Neural progenitor cell (in vitro differentiated cells): ENCODE results near the gene COQ10B. TPM values are rescaled to one million over a fixed set of nuclear protein-coding genes. Genes with fewer than 3 reads are reported as not detected.

Experiments
- DNase-seq: peaks from one replicate; pipeline ENCODE4 v3.0.0-alpha.2; 2016; ENCODE audit warnings: low spot score
- H2AFZ ChIP-seq: fragments of 200-600 bp; sonication (generic); replicated peaks from 2 replicates; pipeline ENCODE4 v1.6.1; 2016; ENCODE audit warnings: antibody characterized with exemption
- H3F3A ChIP-seq: fragments of 200-600 bp; sonication (generic); 2 replicates; pipeline ENCODE4 v1.6.1; 2016; ENCODE audit warnings: antibody characterized with exemption, low read depth
- H3K27ac ChIP-seq: fragments of 200-600 bp; sonication (generic); 2 replicates; pipeline ENCODE4 v1.5.1; 2016; ENCODE audit warnings: mild to moderate bottlenecking
- H3K27me3 ChIP-seq: fragments of 200-600 bp; sonication (generic); 2 replicates; pipeline ENCODE4 v1.6.1; 2016; ENCODE audit warnings: mild to moderate bottlenecking, moderate library complexity
- H3K36me3 ChIP-seq: fragments of 200-600 bp; sonication (generic); 2 replicates; pipeline ENCODE4 v1.5.1; 2016
- H3K4me1 ChIP-seq: fragments of 200-600 bp; sonication (generic); 2 replicates; pipeline ENCODE4 v1.6.1; 2016; ENCODE audit warnings: mixed run types
- H3K4me2 ChIP-seq: fragments of 200-600 bp; sonication (generic); 2 replicates; pipeline ENCODE4 v1.6.1; 2016
- H3K4me3 ChIP-seq: fragments of 200-600 bp; sonication (generic); 2 replicates; pipeline ENCODE4 v1.5.1; 2016
- H3K79me2 ChIP-seq: fragments of 200-600 bp; sonication (generic); 2 replicates; pipeline ENCODE4 v1.6.1; 2016; ENCODE audit warnings: low read depth
- H3K9ac ChIP-seq: fragments of 200-600 bp; sonication (generic); 2 replicates; pipeline ENCODE4 v1.6.1; 2016
- H3K9me3 ChIP-seq: fragments of 200-600 bp; sonication (generic); 2 replicates; pipeline ENCODE4 v1.5.1; 2016; ENCODE audit warnings: low read depth
- H4K20me1 ChIP-seq: fragments of 200-600 bp; sonication (generic); 2 replicates; pipeline ENCODE4 v1.6.1; 2016; ENCODE audit warnings: low read depth
- H3K27ac Mint-ChIP-seq: 3 replicates; pipeline ENCODE4 v1.8.0; 2021; ENCODE audit warnings: mixed read lengths
- H3K27me3 Mint-ChIP-seq: 2 replicates; pipeline ENCODE4 v1.8.0; 2022; ENCODE audit warnings: low read depth, mild to moderate bottlenecking, inconsistent platforms, moderate library complexity, mixed read lengths; ENCODE audit not compliant: insufficient read depth
- H3K36me3 Mint-ChIP-seq: 3 replicates; pipeline ENCODE4 v1.8.0; 2021; ENCODE audit warnings: mixed read lengths
- H3K4me1 Mint-ChIP-seq: 3 replicates; pipeline ENCODE4 v1.8.0; 2021; ENCODE audit warnings: mixed read lengths
- H3K4me3 Mint-ChIP-seq: 3 replicates; pipeline ENCODE4 v1.8.0; 2021; ENCODE audit warnings: mild to moderate bottlenecking, moderate library complexity, mixed read lengths
- H3K9me3 Mint-ChIP-seq: 3 replicates; pipeline ENCODE4 v1.8.0; 2020; ENCODE audit warnings: mixed read lengths
- EZH2 ChIP-seq: fragments of 200-600 bp; sonication (generic); IDR thresholded peaks from 2 replicates; pipeline ENCODE4 v1.6.1; 2017; ENCODE audit warnings: antibody characterized with exemption, mild to moderate bottlenecking, moderate library complexity
- EZH2phosphoT487 ChIP-seq: fragments of 200-600 bp; sonication (generic); IDR thresholded peaks from 2 replicates; pipeline ENCODE4 v1.6.1; 2017; ENCODE audit warnings: antibody characterized with exemption
- total RNA-seq: library from RNA; depleted of rRNA; stranded (reverse); fragments of >200 nt; gene quantifications from 2 replicates; pipeline ENCODE4 v1.2.3, GENCODE V29; 2015; ENCODE audit warnings: low replicate concordance
- TF ChIP-seq, protein P1 (sequence below): fragments of 200-600 bp; sonication (generic); IDR thresholded peaks from 2 replicates; pipeline ENCODE4 v1.5.1; 2017; ENCODE audit warnings: antibody characterized with exemption, mild to moderate bottlenecking

COQ10B gene
- total RNA-seq, 1 donor from 2014 or later = 20.1 TPM

DNA sequence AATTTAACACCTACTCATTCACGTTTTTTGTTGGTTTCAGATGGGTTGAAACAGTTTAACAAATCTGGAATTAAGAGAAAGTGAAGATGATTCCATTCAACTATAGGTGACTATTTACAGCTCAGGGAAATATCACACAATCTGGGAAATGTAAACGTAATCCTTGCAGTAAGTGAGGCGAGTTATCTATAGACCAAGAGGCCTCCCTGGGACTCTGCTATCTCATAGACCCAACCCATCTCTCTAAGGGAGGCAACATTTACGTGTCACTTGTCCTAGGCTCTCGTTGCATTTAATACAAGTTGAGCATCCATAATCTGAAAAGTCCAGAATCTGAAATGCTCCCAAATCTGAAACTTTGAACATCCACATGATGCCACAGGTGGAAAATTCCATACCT, 60.6 kb downstream of the COQ10B start:
- no peak for DNase-seq
- peaks cover 30% of the 10 kb centered on the region for H3K79me2 ChIP-seq
- no peaks in the 10 kb centered on the region for H3K27me3 ChIP-seq
- H3K4me1 ChIP-seq = peaks cover 14% of the 10 kb centered on the region
- Mint-ChIP-seq H3K9me3 (no peaks in the 10 kb centered on the region), H3K27ac (no peak overlapping the region), H3K4me1 (peaks cover 20% of the 10 kb centered on the region), H3K36me3 (peaks cover 2% of the 10 kb centered on the region), H3K4me3 (no peak overlapping the region), H3K27me3 (peaks cover 2% of the 10 kb centered on the region)
- peaks cover 6% of the 10 kb centered on the region for H4K20me1 ChIP-seq
- H3K9me3 ChIP-seq = no peaks in the 10 kb centered on the region
- no peak overlapping the region for H2AFZ ChIP-seq
- H3K9ac ChIP-seq = no peak overlapping the region
- no peaks in the 10 kb centered on the region for H3K36me3 ChIP-seq
- no peak overlapping the region for H3K4me2 ChIP-seq
- H3K4me3 ChIP-seq = no peak overlapping the region
- peaks cover 10% of the 10 kb centered on the region for H3F3A ChIP-seq
- H3K27ac ChIP-seq = no peak overlapping the region
- TF ChIP-seq, protein P1, sequence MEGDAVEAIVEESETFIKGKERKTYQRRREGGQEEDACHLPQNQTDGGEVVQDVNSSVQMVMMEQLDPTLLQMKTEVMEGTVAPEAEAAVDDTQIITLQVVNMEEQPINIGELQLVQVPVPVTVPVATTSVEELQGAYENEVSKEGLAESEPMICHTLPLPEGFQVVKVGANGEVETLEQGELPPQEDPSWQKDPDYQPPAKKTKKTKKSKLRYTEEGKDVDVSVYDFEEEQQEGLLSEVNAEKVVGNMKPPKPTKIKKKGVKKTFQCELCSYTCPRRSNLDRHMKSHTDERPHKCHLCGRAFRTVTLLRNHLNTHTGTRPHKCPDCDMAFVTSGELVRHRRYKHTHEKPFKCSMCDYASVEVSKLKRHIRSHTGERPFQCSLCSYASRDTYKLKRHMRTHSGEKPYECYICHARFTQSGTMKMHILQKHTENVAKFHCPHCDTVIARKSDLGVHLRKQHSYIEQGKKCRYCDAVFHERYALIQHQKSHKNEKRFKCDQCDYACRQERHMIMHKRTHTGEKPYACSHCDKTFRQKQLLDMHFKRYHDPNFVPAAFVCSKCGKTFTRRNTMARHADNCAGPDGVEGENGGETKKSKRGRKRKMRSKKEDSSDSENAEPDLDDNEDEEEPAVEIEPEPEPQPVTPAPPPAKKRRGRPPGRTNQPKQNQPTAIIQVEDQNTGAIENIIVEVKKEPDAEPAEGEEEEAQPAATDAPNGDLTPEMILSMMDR = no peak
- TF ChIP-seq EZH2phosphoT487 (no peak), EZH2 (no peak)

DNA sequence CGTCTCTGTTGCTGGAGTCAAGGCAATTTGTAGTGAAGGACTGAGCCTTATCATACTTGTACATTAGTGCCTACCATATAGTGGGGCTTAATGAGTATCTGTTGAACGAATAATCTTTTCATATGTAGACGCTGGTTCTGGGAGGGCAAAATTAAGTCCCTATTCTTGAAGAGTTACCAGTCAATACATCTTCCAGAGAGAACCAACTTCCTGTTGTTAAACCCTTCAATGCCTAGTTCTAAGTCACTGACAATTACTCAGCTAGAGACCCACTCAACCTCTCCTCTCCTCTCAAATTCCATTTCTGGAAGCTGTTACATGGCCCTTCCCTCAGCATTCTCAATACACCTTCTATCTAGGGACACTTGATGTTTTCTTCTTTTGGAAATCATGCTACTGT, 61.4 kb downstream of the COQ10B start:
- H3K4me3 ChIP-seq = peak overlapping the region; percentile 80
- peak overlapping the region; percentile 94 for H2AFZ ChIP-seq
- H3K79me2 ChIP-seq = peaks cover 39% of the 10 kb centered on the region
- H3K9ac ChIP-seq = no peak overlapping the region
- H3K27me3 ChIP-seq = no peaks in the 10 kb centered on the region
- peaks cover 20% of the 10 kb centered on the region for H3K4me1 Mint-ChIP-seq
- H3K36me3 Mint-ChIP-seq = peaks cover 10% of the 10 kb centered on the region
- peak overlapping the region; percentile 97 for H3K4me3 Mint-ChIP-seq
- H3K27ac Mint-ChIP-seq = peak overlapping the region; percentile 1
- TF ChIP-seq, protein P1 = no peak
- TF ChIP-seq EZH2phosphoT487 (no peak), EZH2 (no peak)
- H3K27ac ChIP-seq = no peak overlapping the region
- H3F3A ChIP-seq = peaks cover 10% of the 10 kb centered on the region
- no peaks in the 10 kb centered on the region for H3K36me3 ChIP-seq
- peaks cover 2% of the 10 kb centered on the region for H3K27me3 Mint-ChIP-seq
- no peaks in the 10 kb centered on the region for H3K9me3 Mint-ChIP-seq
- peaks cover 6% of the 10 kb centered on the region for H4K20me1 ChIP-seq
- H3K4me2 ChIP-seq = peak overlapping the region; percentile 97
- DNase-seq = no peak
- peaks cover 14% of the 10 kb centered on the region for H3K4me1 ChIP-seq
- H3K9me3 ChIP-seq = no peaks in the 10 kb centered on the region

DNA sequence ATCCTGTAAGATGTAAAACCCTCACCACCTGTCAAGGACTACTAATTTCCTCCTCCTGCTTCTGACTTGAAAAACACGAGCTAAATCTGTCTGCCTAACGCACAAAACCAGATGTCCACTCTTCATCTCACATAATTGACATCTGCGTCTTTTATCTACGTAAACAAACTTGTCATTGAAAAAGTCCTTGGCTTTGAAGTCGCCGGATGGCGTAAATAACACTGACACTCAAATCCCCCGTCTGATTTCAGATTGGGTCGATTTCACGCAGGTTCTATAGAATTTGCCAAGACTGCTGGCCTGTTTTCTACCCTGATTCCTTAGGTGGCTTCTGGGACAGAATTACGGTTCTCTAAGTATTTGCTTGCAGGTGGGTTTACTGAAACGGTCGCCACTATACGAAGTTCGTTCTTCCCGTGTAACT, 62.0 kb downstream of the COQ10B start:
- H3K4me3 ChIP-seq = peak overlapping the region; percentile 80
- Mint-ChIP-seq H3K4me3 (peak overlapping the region; percentile 97), H3K27me3 (peaks cover 2% of the 10 kb centered on the region), H3K9me3 (no peaks in the 10 kb centered on the region), H3K36me3 (peaks cover 11% of the 10 kb centered on the region), H3K4me1 (peaks cover 20% of the 10 kb centered on the region), H3K27ac (peak overlapping the region; percentile 1)
- no peak for DNase-seq
- peak overlapping the region; percentile 97 for H3K4me2 ChIP-seq
- peaks cover 44% of the 10 kb centered on the region for H3K79me2 ChIP-seq
- no peak overlapping the region for H3K9ac ChIP-seq
- no peaks in the 10 kb centered on the region for H3K27me3 ChIP-seq
- TF ChIP-seq EZH2 (no peak), EZH2phosphoT487 (no peak)
- TF ChIP-seq, protein P1 = no peak
- H2AFZ ChIP-seq = peak overlapping the region; percentile 94
- H4K20me1 ChIP-seq = peaks cover 6% of the 10 kb centered on the region
- H3K36me3 ChIP-seq = peaks cover 6% of the 10 kb centered on the region
- no peaks in the 10 kb centered on the region for H3K9me3 ChIP-seq
- peak overlapping the region; percentile 19 for H3K27ac ChIP-seq
- peaks cover 14% of the 10 kb centered on the region for H3K4me1 ChIP-seq
- H3F3A ChIP-seq = peaks cover 10% of the 10 kb centered on the region
